HepG2 (cell line): ENCODE results near the gene CDK3. TPM values are rescaled to one million over a fixed set of nuclear protein-coding genes. Genes with fewer than 3 reads are reported as not detected.

Experiments
- BRCA1 ChIP-seq: sonication (generic); formaldehyde crosslinking; IDR thresholded peaks from 2 replicates; pipeline ENCODE4 v1.4.0; 2020; ENCODE audit warnings: missing genetic modification reagents
- FOXM1 ChIP-seq: sonication (generic); formaldehyde crosslinking; IDR thresholded peaks from 2 replicates; pipeline ENCODE4 v1.5.0; 2020; ENCODE audit warnings: missing genetic modification reagents
- KDM4B ChIP-seq: sonication (generic); formaldehyde crosslinking; IDR thresholded peaks from 2 replicates; pipeline ENCODE4 v1.4.0; 2020; ENCODE audit warnings: missing genetic modification reagents
- MED8 ChIP-seq: sonication (generic); formaldehyde crosslinking; IDR thresholded peaks from 2 replicates; pipeline ENCODE4 v1.8.1; 2023; ENCODE audit warnings: mild to moderate bottlenecking, missing genetic modification reagents; ENCODE audit not compliant: insufficient replicate concordance
- MTA1 ChIP-seq: sonication (generic); formaldehyde crosslinking; IDR thresholded peaks from 2 replicates; pipeline ENCODE4 v1.4.0; 2020; ENCODE audit warnings: missing genetic modification reagents, mild to moderate bottlenecking, borderline replicate concordance
- POLR2A ChIP-seq, 2 experiments: IDR thresholded peaks; 2 replicates each; pipeline ENCODE4 v1.6.1; 2011; ENCODE audit warnings: low read depth in 2 of 2, low read length in 2 of 2, mild to moderate bottlenecking in 1 of 2, moderate library complexity in 1 of 2; ENCODE audit not compliant: insufficient read depth in 1 of 2
- SIX1 ChIP-seq: sonication (generic); formaldehyde crosslinking; IDR thresholded peaks from 2 replicates; pipeline ENCODE4 v1.4.0; 2020; ENCODE audit warnings: missing genetic modification reagents, borderline replicate concordance
- TCF12 ChIP-seq, 2 experiments: fragments of 450-650 bp in 1 of 2; sonication (generic) in 1 of 2; formaldehyde crosslinking in 1 of 2; IDR thresholded peaks; 2 replicates each; pipeline versions ENCODE4 v1.6.1 to v1.8.0; 2017 to 2022; ENCODE audit warnings: antibody characterized with exemption in 1 of 2, mild to moderate bottlenecking in 1 of 2, missing genetic modification reagents in 1 of 2, moderate library complexity in 1 of 2
- ZNF143 ChIP-seq: sonication (generic); formaldehyde crosslinking; IDR thresholded peaks from 2 replicates; pipeline ENCODE4 v1.4.0; 2020; ENCODE audit warnings: missing genetic modification reagents
- ZNF256 ChIP-seq: sonication (generic); formaldehyde crosslinking; conservative IDR thresholded peaks from 2 replicates; pipeline ENCODE4 v1.4.0; 2020; ENCODE audit warnings: missing genetic modification reagents
- ZNF33B ChIP-seq: sonication (generic); formaldehyde crosslinking; IDR thresholded peaks from 2 replicates; pipeline ENCODE4 v1.5.1; 2020; ENCODE audit warnings: mild to moderate bottlenecking, missing genetic modification reagents
- ZNF343 ChIP-seq: sonication (generic); formaldehyde crosslinking; IDR thresholded peaks from 2 replicates; pipeline ENCODE4 v1.4.0; 2020; ENCODE audit warnings: mild to moderate bottlenecking, missing genetic modification reagents
- ZNF432 ChIP-seq: sonication (generic); formaldehyde crosslinking; IDR thresholded peaks from 2 replicates; pipeline ENCODE4 v1.5.0; 2020; ENCODE audit warnings: missing genetic modification reagents, mild to moderate bottlenecking, borderline replicate concordance
- ZNF468 ChIP-seq: sonication (generic); formaldehyde crosslinking; IDR thresholded peaks from 2 replicates; pipeline ENCODE4 v1.8.0; 2022; ENCODE audit warnings: mild to moderate bottlenecking, moderate library complexity, missing genetic modification reagents
- polyA plus RNA-seq, 8 experiments: library from polyadenylated mRNA; depleted of rRNA in 3 of 8; stranded (reverse) in 7 of 8; unstranded in 1 of 8; fragments of >200 nt; fragmentation: Illumina TruSeq in 4 of 8; extraction: Trizol in 4 of 8; gene quantifications; 2 replicates each; pipeline versions ENCODE4 v1.2.1 to v1.2.3, GENCODE V29; 2011 to 2016; ENCODE audit warnings: low read depth in 4 of 8, missing spikeins in 1 of 8, mixed read lengths in 1 of 8; ENCODE audit not compliant: insufficient read depth in 1 of 8
- total RNA-seq, 5 experiments: library from RNA; depleted of rRNA; stranded (reverse); fragments of >200 nt; fragmentation: Illumina TruSeq; extraction: Trizol; gene quantifications; 2 replicates each; pipeline ENCODE4 v1.2.3, GENCODE V29; 2016; ENCODE audit warnings: low read depth in 1 of 5
- TF ChIP-seq, protein P1 (sequence below), 2 experiments: sonication (generic) in 1 of 2; formaldehyde crosslinking in 1 of 2; IDR thresholded peaks; 2 replicates each; pipeline versions ENCODE4 v1.4.0 to v1.6.1; 2018 to 2020; ENCODE audit warnings: missing genetic modification reagents in 2 of 2, borderline replicate concordance in 1 of 2, low read depth in 1 of 2, mild to moderate bottlenecking in 1 of 2, missing biosample characterization in 1 of 2
- TF ChIP-seq, protein P2 (sequence below): sonication (generic); formaldehyde crosslinking; IDR thresholded peaks from 2 replicates; pipeline ENCODE4 v1.4.0; 2020; ENCODE audit warnings: missing genetic modification reagents
- TF ChIP-seq, protein P3 (sequence below): sonication (generic); formaldehyde crosslinking; IDR thresholded peaks from 2 replicates; pipeline ENCODE4 v1.4.0; 2020; ENCODE audit warnings: missing genetic modification reagents, mild to moderate bottlenecking, borderline replicate concordance

The CDK3 gene
- total and polyA plus RNA-seq, 2 of the 13 experiments (the other 11 are each of a cell fraction or from before 2014, with no cell fraction given): 5.8 to 11.4 TPM

GRCh38 chr17:75978938-75979704 lies 21.5 kb upstream of the CDK3 start, which contains the start of the genes ACOX1 and TEN1 (continued):
- TF ChIP-seq TCF12 (IDR thresholded peaks at IDR 0.05) (no peak), TCF12 (CRISPR knock-in tag; IDR thresholded peaks at IDR 0.05) (peak; percentile 57), ZNF468 (no peak), ZNF256 (CRISPR knock-in tag) (no peak; the same call in 1 of the 2 replicates), POLR2A (IDR thresholded peaks at IDR 0.05; ENCODE audit: insufficient read depth in 1 of 2, low read depth in 2 of 2, low read length in 2 of 2) (peak; percentile 87 to 97), ZNF33B (no peak; the same call in 1 of the 2 replicates), FOXM1 (CRISPR knock-in tag) (no peak), SIX1 (peak; percentile 66), ZNF432 (no peak), ZNF343 (peak; percentile 87; the same call in 1 of the 2 replicates), KDM4B (CRISPR knock-in tag) (peak; percentile 61; the same call in 1 of the 2 replicates), BRCA1 (peak; percentile 61), ZNF143 (CRISPR knock-in tag) (peak; percentile 18; the same call in 1 of the 2 replicates), MTA1 (peak; percentile 94), MED8 (peak; percentile 55)
- TF ChIP-seq, protein P1, sequence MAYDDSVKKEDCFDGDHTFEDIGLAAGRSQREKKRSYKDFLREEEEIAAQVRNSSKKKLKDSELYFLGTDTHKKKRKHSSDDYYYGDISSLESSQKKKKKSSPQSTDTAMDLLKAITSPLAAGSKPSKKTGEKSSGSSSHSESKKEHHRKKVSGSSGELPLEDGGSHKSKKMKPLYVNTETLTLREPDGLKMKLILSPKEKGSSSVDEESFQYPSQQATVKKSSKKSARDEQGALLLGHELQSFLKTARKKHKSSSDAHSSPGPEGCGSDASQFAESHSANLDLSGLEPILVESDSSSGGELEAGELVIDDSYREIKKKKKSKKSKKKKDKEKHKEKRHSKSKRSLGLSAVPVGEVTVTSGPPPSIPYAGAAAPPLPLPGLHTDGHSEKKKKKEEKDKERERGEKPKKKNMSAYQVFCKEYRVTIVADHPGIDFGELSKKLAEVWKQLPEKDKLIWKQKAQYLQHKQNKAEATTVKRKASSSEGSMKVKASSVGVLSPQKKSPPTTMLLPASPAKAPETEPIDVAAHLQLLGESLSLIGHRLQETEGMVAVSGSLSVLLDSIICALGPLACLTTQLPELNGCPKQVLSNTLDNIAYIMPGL (CRISPR knock-in tag; IDR thresholded peaks at IDR 0.05; ENCODE audit: borderline replicate concordance in 1 of 2, low read depth in 1 of 2): peak; percentile 90 to 94
- TF ChIP-seq, protein P2, sequence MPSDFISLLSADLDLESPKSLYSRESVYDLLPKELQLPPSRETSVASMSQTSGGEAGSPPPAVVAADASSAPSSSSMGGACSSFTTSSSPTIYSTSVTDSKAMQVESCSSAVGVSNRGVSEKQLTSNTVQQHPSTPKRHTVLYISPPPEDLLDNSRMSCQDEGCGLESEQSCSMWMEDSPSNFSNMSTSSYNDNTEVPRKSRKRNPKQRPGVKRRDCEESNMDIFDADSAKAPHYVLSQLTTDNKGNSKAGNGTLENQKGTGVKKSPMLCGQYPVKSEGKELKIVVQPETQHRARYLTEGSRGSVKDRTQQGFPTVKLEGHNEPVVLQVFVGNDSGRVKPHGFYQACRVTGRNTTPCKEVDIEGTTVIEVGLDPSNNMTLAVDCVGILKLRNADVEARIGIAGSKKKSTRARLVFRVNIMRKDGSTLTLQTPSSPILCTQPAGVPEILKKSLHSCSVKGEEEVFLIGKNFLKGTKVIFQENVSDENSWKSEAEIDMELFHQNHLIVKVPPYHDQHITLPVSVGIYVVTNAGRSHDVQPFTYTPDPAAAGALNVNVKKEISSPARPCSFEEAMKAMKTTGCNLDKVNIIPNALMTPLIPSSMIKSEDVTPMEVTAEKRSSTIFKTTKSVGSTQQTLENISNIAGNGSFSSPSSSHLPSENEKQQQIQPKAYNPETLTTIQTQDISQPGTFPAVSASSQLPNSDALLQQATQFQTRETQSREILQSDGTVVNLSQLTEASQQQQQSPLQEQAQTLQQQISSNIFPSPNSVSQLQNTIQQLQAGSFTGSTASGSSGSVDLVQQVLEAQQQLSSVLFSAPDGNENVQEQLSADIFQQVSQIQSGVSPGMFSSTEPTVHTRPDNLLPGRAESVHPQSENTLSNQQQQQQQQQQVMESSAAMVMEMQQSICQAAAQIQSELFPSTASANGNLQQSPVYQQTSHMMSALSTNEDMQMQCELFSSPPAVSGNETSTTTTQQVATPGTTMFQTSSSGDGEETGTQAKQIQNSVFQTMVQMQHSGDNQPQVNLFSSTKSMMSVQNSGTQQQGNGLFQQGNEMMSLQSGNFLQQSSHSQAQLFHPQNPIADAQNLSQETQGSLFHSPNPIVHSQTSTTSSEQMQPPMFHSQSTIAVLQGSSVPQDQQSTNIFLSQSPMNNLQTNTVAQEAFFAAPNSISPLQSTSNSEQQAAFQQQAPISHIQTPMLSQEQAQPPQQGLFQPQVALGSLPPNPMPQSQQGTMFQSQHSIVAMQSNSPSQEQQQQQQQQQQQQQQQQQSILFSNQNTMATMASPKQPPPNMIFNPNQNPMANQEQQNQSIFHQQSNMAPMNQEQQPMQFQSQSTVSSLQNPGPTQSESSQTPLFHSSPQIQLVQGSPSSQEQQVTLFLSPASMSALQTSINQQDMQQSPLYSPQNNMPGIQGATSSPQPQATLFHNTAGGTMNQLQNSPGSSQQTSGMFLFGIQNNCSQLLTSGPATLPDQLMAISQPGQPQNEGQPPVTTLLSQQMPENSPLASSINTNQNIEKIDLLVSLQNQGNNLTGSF (CRISPR knock-in tag): 0 out of 2 replicates have a peak, but pooled peaks have one; percentile 78
- TF ChIP-seq, protein P3, sequence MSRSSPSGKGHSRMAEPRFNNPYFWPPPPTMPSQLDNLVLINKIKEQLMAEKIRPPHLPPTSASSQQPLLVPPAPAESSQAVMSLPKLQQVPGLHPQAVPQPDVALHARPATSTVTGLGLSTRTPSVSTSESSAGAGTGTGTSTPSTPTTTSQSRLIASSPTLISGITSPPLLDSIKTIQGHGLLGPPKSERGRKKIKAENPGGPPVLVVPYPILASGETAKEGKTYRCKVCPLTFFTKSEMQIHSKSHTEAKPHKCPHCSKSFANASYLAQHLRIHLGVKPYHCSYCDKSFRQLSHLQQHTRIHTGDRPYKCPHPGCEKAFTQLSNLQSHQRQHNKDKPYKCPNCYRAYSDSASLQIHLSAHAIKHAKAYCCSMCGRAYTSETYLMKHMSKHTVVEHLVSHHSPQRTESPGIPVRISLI (CRISPR knock-in tag): peak; percentile 81; the same call in 1 of the 2 replicates
